DOHH2 (cell line): ENCODE measurements around the gene ABCG1.

Source experiments
- CTCF ChIP-seq: fragments of 200-600 bp; sonication (generic); IDR thresholded peaks from one replicate; pipeline ENCODE4 v1.5.1; 2014; ENCODE audit warnings: antibody characterized with exemption, mild to moderate bottlenecking, low read depth, low read length; ENCODE audit not compliant: poor library complexity, severe bottlenecking
- EZH2phosphoT487 ChIP-seq: fragments of 200-600 bp; sonication (generic); IDR thresholded peaks from 2 replicates; pipeline ENCODE4 v1.6.1; 2017; ENCODE audit warnings: borderline replicate concordance, mild to moderate bottlenecking, antibody characterized with exemption, low read length, moderate library complexity, mixed read lengths

GRCh38 chr21:42293649-42294272 lies 74.8 kb downstream of the ABCG1 start:
- no peak for TF ChIP-seq CTCF
- TF ChIP-seq EZH2phosphoT487 = no peak
